Measurements from ENCODE around the gene PAH.

The PAH gene

GRCh38 chr12:102811110-102811737 lies 105.8 kb downstream of the PAH start (continued):
- TF ChIP-seq PATZ1 (CRISPR knock-in tag; IDR thresholded peaks at IDR 0.05; ENCODE audit: borderline replicate concordance) (no peak), ARNTL (CRISPR knock-in tag; IDR thresholded peaks at IDR 0.05; ENCODE audit: borderline replicate concordance, low read depth) (no peak)

- ATAC-seq: no peak
- TF ChIP-seq ISL1 (CRISPR knock-in tag; IDR thresholded peaks at IDR 0.05): no peak
- no peak for TF ChIP-seq CSDC2 (CRISPR knock-in tag; IDR thresholded peaks at IDR 0.05)
- no peak for TF ChIP-seq ZNF70 (CRISPR knock-in tag; IDR thresholded peaks at IDR 0.05)
- no peak for TF ChIP-seq ESRRG (CRISPR knock-in tag; IDR thresholded peaks at IDR 0.05)
- TF ChIP-seq ZNF565 (CRISPR knock-in tag; conservative IDR thresholded peaks at IDR 0.05; ENCODE audit: low read depth): no peak
- TF ChIP-seq SNAI2 (CRISPR knock-in tag; IDR thresholded peaks at IDR 0.05): no peak
- TF ChIP-seq GLIS3 (CRISPR knock-in tag; IDR thresholded peaks at IDR 0.05): no peak
- TF ChIP-seq ZFP30 (CRISPR knock-in tag; IDR thresholded peaks at IDR 0.05): no peak
- no peak for TF ChIP-seq CSRNP3 (CRISPR knock-in tag; IDR thresholded peaks at IDR 0.05)
- no peak for TF ChIP-seq TSHZ2 (CRISPR knock-in tag; IDR thresholded peaks at IDR 0.05)
- TF ChIP-seq ARNTL (CRISPR knock-in tag; IDR thresholded peaks at IDR 0.05; ENCODE audit: borderline replicate concordance, low read depth): no peak
- TF ChIP-seq PPARA (CRISPR knock-in tag; IDR thresholded peaks at IDR 0.05; ENCODE audit: borderline replicate concordance): no peak
- TF ChIP-seq POU6F1 (CRISPR knock-in tag; IDR thresholded peaks at IDR 0.05; ENCODE audit: borderline replicate concordance, low read depth): no peak
- no peak for TF ChIP-seq TOX (CRISPR knock-in tag; IDR thresholded peaks at IDR 0.05; ENCODE audit: borderline replicate concordance)
- no peak for TF ChIP-seq ZC3H10 (CRISPR knock-in tag; IDR thresholded peaks at IDR 0.05)
- TF ChIP-seq RARB (CRISPR knock-in tag; IDR thresholded peaks at IDR 0.05): no peak
- TF ChIP-seq BACH2 (CRISPR knock-in tag; IDR thresholded peaks at IDR 0.05; ENCODE audit: borderline replicate concordance): no peak
- TF ChIP-seq OSR1 (CRISPR knock-in tag; IDR thresholded peaks at IDR 0.05): no peak
- TF ChIP-seq ZNF8 (CRISPR knock-in tag; IDR thresholded peaks at IDR 0.05): no peak
Observed at GRCh38 chr12:102808412-102808811, 108.6 kb downstream of the PAH start.

- ATAC-seq: no peak
- TF ChIP-seq ZFP3 (CRISPR knock-in tag; IDR thresholded peaks at IDR 0.05) (no peak), ZNF70 (CRISPR knock-in tag; IDR thresholded peaks at IDR 0.05) (no peak), TSHZ2 (CRISPR knock-in tag; IDR thresholded peaks at IDR 0.05) (no peak), SNAI2 (CRISPR knock-in tag; IDR thresholded peaks at IDR 0.05) (no peak), GLIS3 (CRISPR knock-in tag; IDR thresholded peaks at IDR 0.05) (no peak), ZFP30 (CRISPR knock-in tag; IDR thresholded peaks at IDR 0.05) (no peak), OSR1 (CRISPR knock-in tag; IDR thresholded peaks at IDR 0.05) (no peak), CSDC2 (CRISPR knock-in tag; IDR thresholded peaks at IDR 0.05) (no peak), ZNF8 (CRISPR knock-in tag; IDR thresholded peaks at IDR 0.05) (no peak), CREB5 (CRISPR knock-in tag; IDR thresholded peaks at IDR 0.05; ENCODE audit: low read depth) (no peak), PATZ1 (CRISPR knock-in tag; IDR thresholded peaks at IDR 0.05; ENCODE audit: borderline replicate concordance) (no peak), RARB (CRISPR knock-in tag; IDR thresholded peaks at IDR 0.05) (no peak), ZC3H10 (CRISPR knock-in tag; IDR thresholded peaks at IDR 0.05) (no peak), ARNTL (CRISPR knock-in tag; IDR thresholded peaks at IDR 0.05; ENCODE audit: borderline replicate concordance, low read depth) (no peak), TOX (CRISPR knock-in tag; IDR thresholded peaks at IDR 0.05; ENCODE audit: borderline replicate concordance) (no peak)
Observed at GRCh38 chr12:102806592-102806991, 110.5 kb downstream of the PAH start.
